Epithelial cell of proximal tubule (primary cell): ENCODE measurements around the gene ZBTB7B. TPM values are rescaled to one million over a fixed set of nuclear protein-coding genes. Genes with fewer than 3 reads are reported as not detected.

Experiments
- DNase-seq: peaks from one replicate; pipeline ENCODE4 v3.0.0-alpha.2; 2011; ENCODE audit warnings: low read depth
- H3K4me3 ChIP-seq: 2 replicates; pipeline ENCODE4 v1.5.1; 2011; ENCODE audit warnings: low read depth, mild to moderate bottlenecking, low read length
- total RNA-seq: library from RNA; depleted of rRNA; stranded (reverse); fragments of >200 nt; gene quantifications from 2 replicates; pipeline ENCODE4 v1.2.3, GENCODE V29; 2015
- TF ChIP-seq, protein P1 (sequence below): conservative IDR thresholded peaks from 2 replicates; pipeline ENCODE4 v1.5.1; 2012; ENCODE audit warnings: low read depth, mild to moderate bottlenecking, low read length

Gene ZBTB7B
- total RNA-seq, 1 donor from 2014 or later, result 20.4 TPM

- TF ChIP-seq, protein P1, sequence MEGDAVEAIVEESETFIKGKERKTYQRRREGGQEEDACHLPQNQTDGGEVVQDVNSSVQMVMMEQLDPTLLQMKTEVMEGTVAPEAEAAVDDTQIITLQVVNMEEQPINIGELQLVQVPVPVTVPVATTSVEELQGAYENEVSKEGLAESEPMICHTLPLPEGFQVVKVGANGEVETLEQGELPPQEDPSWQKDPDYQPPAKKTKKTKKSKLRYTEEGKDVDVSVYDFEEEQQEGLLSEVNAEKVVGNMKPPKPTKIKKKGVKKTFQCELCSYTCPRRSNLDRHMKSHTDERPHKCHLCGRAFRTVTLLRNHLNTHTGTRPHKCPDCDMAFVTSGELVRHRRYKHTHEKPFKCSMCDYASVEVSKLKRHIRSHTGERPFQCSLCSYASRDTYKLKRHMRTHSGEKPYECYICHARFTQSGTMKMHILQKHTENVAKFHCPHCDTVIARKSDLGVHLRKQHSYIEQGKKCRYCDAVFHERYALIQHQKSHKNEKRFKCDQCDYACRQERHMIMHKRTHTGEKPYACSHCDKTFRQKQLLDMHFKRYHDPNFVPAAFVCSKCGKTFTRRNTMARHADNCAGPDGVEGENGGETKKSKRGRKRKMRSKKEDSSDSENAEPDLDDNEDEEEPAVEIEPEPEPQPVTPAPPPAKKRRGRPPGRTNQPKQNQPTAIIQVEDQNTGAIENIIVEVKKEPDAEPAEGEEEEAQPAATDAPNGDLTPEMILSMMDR, result no peak
Observed at GRCh38 chr1:155016231-155016831, 13.7 kb downstream of the ZBTB7B start.

DNA sequence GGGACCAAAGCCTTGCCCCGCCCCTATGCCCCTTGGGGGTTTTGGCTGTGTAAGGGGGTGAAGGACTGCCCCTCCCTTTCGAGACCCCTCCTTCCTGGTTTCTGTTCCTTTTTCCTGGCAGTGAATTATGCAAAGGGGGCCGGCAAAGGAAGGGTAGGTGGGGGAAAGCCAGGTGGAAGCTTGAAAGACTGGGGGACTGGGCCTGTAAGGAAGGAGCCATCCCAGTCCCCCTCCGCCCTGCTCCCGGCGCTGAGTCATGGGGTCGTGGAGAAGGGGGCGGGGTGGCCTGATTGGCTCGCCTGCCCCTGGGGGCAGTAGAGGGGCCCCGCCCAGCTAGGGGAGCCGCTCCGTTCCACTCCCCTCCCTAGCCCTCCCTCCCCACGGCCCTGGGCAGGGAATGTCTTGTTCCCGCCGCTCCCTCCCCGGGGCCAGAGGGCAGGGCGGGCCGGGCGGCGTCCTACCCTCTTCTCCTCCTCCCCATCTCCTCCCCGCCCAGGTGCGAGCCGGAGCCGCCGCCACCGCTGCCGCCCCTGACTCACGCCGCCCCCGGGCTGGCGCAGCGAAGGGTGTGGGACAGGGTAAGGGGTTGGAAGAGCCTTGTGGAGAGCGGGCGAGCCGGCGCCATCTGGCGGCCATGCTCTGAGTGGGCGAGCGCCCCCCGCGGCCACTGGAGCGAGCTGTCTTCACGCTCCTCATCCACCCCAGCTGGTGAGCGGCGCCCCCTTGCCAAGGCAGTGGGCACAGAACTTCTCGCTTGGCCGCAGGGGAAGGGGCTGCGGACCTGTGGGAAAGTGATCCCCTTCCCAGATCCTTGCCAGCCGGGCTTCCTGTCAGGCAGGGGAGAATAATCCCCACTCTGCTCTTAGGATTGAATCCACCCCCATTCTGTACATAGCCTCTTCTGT, 14.7 kb downstream of the ZBTB7B start:
- TF ChIP-seq, protein P1, result peak; percentile 96
- DNase-seq, result no peak
- peak overlapping the region; percentile 13 for H3K4me3 ChIP-seq

More at GRCh38 chr1:155016231-155016831, 13.7 kb downstream of the ZBTB7B start:
- no peak overlapping the region for H3K4me3 ChIP-seq
- no peak for DNase-seq

- DNase-seq, result no peak
- peak overlapping the region; percentile 13 for H3K4me3 ChIP-seq
- TF ChIP-seq, protein P1, result no peak
Observed at GRCh38 chr1:155017946-155018316, 15.3 kb downstream of the ZBTB7B start.

DNA sequence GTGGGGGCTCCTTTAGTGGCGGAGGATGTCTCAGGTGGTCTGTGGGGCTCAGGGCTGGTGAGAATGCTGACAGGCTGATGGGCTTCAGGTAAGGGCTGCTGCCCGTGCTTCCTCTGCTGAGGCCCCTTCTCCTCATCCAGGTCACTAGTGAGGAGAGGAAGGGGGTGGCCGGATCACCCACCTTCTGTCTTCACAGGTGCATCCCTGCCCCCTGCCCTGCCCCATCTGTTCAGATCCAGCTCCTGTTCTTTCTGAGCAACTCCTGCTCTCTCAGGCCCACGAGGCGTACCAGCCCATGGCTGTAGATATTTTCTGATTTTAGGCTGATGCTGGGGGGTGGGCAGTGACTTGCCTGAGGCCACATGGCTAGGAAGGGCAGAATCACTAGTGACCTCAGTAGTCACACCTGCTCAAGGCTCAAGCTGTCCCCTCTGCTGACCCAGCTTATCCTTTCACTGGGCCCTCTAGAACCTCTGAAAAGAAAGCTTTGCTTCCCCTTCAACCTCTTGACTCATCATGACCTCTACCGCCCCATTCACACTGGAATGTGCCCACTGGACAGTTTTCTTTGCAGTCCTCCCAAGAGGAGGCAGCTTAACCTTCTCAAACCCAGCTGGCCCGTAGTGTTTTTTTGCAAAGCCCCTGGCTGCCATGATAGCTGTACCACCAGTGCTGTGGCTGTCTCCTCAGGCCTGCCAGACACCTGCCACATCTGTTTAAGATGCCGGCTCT, 16.2 kb downstream of the ZBTB7B start:
- TF ChIP-seq, protein P1, result no peak
- no peak overlapping the region for H3K4me3 ChIP-seq
- DNase-seq, result no peak

DNA sequence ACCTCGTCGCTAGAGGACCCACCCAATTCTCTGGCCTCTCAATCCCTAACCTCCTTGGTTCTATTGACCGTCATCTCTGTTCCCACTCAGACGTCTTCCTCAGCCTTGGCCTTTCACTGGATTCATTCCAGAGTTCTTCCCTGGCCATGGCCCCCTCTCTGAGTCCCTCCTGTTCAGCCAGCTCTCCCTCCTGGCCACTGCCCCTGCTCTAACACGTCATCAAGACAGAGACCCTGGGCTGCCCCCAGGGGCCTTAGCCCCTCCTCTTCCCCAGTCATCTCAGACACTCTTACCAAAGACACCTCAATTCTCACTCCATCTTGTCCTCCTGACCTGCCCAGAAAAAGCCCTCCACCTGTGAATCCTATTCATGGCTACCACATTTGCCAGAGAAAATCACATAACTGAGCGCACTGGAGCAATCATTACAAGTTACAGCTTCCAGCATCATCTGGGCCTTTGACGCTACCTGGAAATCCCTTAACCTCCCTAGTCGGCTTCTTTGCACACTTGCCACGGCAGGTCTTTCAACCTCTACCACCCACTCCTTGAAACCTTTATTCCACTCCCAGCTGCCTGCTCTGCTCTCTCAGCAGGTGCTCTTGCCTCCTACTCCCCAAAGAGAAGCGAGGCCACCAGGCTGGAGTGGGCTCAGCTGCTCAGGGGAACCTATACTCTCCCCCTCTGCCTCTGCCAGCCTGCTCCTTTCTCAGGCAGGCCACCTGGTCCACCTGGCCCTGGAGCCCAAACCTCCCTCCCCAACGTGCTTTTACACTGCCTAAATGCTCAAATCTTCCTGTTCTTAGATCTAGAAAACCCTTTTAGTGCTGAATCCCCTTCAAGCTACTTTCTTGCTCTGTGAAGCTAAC, 17.0 kb downstream of the ZBTB7B start:
- no peak for DNase-seq
- TF ChIP-seq, protein P1, result no peak
- no peak overlapping the region for H3K4me3 ChIP-seq
